Measurements from ENCODE around the gene PPIC.

The PPIC gene

DNA sequence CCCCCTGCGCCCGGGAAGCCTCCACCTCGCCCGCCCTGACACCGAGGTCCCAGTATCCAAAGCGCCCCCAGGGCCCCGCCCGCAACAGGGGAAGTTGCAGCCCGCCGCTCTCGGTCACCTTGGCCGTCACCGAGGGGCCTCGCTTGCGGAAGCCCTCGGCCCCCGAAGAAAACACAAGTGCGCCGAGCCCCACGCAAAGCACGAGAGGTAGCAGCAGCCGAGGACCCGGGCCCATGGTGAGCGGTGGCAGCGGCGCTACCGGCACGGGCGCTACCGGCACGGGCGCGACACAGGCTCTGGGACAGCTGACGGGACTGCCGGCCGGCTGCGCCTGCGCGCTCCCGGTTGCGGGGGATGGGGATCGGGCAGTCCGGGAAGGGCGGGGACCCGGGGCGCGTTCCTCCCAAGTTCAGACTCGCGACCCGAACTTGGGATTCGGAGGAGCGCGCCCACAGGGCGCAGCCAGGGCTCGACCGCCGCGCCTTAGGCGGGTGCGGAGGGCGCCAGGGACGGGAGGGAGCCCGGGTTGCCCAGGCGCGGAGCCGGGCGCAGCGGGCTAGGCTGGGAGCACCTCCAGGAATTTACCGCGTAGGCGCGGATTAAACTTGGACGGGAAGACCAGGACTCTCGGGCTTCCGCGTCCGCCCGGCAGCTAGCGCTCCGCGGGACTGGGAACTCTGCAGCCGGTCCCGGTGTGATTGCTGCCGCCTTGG, at the start of gene PPIC:
Gene PPIC (minus strand): TSS at position 335 of the 713 bp plus-strand sequence. CDS start 100 bp downstream, at position 235.
- peak; percentile 74 for DNase-seq
- in situ Hi-C loops (cut with HindIII; ENCODE audit: low pct_ligation_motif_present, low pct_unique_long_range_greater_than_20kb, low sequenced_read_pairs), result no loop called here

DNA sequence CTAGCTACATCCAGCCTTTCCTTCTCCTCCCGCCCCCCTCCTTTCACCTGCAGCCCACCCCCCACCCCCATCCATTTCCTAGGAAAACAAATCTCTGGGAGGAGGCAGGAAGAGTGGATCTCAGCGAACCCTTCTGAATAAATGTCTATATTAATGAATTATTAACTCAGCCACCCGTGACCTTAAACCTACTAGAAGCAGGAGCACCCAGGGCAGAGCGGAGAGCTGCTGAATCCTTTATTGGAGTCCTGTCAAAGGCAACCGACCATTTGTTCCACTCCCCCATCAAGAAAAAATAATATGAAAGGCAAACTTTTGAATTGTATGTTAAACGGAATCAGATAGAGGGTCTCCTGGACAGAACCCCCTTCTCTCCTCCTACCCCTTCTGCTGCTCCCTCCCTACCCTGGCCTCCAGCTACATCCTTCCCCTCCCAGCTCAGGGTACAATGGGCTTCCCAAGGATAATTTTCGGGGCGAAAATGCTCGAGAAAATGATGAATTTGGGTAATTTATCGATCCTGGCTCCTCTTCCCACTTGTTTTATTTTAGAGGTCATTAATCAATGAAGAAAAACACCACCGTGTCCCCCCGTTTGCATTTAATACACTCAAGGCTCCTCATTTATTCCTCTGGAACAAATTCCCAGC, 49.2 kb upstream of the PPIC start:
- no peak for DNase-seq
- in situ Hi-C loops (cut with HindIII; ENCODE audit: low pct_ligation_motif_present, low pct_unique_long_range_greater_than_20kb, low sequenced_read_pairs), result no loop called here

DNA sequence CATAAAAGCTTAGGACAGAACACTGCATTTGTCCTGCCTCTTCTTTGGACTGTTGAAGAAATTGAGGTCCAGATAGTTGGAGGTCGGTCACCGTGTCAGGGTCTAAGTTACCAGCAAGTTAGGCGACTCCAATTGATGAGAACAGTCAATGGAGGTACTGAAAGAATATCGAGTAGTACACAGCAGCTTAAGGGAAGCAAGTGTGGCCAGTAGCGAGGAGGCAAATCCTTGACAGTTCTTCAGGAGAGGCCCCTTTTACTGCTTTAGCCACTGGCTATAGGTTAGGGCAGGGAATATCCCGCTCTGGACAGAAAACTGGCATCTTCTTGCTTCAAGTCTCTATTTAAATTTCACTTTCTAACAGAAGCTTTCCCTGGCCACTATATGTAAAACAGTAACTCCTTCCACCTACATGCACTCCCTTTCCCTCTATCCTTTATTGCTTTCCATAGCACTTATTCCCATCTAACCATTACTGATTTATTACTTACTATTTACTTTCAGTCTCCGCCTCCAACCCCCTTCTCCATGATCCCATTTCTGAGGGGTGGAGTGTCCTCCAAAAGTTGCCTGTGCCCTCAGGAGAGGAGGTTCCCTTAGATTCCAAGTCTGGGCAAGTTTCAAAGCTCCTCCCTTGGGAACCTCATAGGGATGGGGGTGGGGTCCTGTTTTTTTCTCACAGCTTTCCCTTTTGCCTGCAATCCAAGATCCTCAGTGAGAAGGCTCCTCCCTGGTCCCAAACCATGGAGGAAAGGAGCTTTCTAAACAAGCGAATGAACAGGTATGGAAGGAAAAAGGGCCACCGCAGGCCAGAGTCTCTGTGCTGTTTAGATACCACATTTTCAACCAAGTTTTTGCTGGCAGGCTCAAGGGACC, 48.4 kb upstream of the PPIC start:
- in situ Hi-C loops (cut with HindIII; ENCODE audit: low pct_ligation_motif_present, low pct_unique_long_range_greater_than_20kb, low sequenced_read_pairs), result no loop called here
- no peak for DNase-seq

DNA sequence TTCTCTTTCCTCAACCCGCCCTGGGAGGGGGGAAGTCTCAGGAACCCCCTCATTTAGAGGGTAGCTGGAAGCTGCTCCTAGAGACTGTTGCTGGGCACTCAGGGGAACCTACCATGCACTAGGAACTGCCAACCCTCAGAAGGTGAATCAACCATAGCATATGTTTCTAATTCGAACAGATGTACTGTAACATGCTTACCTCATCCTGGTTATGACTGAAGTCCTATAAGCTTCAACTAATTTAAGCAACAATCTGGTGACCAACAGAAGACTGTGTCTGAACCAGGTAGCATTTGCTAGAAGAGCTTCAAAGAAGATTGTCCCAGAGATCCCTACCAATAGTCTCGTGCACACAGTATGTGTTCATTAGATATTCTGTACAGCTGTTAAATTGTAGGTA, 46.8 kb upstream of the PPIC start:
- no peak for DNase-seq
- in situ Hi-C loops (cut with HindIII; ENCODE audit: low pct_ligation_motif_present, low pct_unique_long_range_greater_than_20kb, low sequenced_read_pairs), result no loop called here

DNA sequence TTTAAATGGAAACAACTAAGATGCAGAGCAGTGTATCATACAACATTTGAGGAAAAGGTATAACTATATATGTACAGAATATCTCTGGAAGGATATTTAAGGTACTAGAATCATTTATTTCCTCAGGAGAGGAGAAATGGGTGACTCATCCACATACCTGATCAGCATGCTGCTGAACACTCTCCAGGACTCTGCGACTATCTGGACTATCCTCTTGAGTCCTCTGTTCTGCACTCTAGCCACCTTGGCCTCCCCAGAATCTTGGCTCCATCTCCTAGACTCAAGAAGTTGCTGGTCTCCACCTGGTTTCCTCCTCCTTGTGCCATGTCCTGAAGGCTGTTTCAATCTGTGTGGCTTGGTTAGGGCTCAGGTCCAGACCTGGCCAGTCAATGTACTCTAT, 43.7 kb upstream of the PPIC start:
- in situ Hi-C loops (cut with HindIII; ENCODE audit: low pct_ligation_motif_present, low pct_unique_long_range_greater_than_20kb, low sequenced_read_pairs), result no loop called here
- no peak for DNase-seq

DNA sequence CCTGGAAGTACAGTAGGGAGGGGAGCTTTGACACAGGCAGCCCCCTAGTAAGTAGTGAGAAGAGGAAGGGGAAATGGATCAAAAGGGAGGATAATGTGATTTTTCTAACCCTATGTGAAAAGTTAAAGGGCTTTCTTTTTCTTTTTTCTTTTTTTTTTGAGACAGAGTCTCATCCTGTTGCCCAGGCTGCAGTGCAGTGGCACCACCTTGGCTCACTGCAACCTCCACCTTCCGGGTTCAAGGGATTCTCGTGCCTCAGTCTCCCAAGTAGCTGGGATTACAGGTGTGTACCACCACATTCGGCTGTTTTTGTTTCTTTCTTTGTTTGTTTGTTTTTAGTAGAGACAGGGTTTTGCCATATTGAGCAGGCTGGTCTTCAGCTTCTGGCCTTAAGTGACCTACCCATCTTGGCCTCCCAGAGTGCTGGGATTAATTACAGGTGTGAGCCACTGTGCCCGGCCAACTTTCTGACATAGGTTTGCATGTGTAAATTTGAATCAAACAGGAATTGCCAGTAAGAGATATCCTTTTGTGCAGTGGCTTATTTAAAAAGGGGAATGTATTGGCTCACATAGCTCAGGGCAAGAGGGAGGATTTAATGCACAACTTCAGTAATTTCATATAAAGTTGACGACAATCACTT, 39.1 kb upstream of the PPIC start:
- in situ Hi-C loops (cut with HindIII; ENCODE audit: low pct_ligation_motif_present, low pct_unique_long_range_greater_than_20kb, low sequenced_read_pairs), result no loop called here
- no peak for DNase-seq

DNA sequence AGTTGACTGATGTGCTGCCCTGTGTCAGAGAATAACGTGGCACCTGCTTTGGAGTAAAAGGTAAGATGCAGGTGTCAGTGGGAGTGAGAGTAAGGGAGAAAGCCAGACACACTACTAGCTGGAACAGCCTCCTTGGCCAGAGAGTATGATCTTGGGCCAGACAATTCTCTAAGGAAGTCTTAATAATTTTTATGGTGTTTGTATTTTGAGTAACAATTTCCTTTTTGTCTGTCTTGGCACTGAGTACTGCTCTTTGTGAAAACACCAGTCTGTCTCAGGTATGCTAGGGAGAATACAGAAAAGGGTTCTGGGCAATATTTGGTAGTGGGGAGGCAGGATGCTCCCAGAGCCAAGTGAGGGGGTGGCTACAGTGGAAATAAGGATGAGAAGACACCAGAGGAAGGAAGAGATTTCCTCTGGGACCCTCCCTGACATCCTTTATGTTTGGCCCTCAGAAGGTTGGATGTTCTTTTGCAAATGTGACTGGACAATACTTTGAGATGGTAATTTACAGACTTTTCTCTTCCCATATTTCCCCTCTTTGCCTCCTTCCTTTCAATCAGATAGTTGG, 31.9 kb upstream of the PPIC start:
- in situ Hi-C loops (cut with HindIII; ENCODE audit: low pct_ligation_motif_present, low pct_unique_long_range_greater_than_20kb, low sequenced_read_pairs), result no loop called here
- DNase-seq, result no peak

DNA sequence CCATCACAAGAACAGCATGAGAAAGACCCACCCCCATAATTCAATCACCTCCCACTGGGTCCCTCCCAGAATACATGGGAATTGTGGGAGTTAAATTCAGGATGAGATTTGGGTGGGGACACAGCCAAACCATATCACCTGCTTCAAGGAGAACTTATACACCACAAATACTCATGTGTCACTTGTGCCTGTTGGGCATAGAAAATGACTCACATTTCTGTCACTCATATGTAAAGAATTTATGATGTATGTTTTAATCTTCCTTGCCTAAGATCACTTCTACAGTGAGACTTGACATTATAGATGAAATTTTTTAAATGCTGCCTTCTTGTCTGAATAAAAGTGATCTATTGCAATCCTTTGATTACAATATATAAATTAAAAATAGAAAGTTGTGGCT, 29.5 kb upstream of the PPIC start:
- no peak for DNase-seq

DNA sequence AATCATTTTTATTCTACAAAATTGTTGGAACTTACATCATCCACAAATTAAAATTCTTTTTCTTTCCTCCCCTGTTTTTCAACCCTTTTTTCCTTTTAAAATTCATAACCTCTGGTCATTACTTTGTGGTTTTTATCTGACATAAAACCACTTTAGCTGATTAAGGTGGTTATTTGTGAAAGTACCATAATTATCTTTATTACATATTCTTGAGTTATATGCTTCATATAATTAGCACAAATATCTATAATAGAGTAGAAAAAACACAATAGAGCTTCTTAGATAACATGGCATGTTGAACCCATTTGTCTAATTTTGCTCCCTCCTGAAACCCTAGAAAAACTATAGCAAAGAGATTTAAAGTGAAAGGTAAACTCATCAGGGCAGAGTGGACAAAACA, 22.9 kb upstream of the PPIC start:
- DNase-seq, result no peak
- in situ Hi-C loops (cut with HindIII; ENCODE audit: low pct_ligation_motif_present, low pct_unique_long_range_greater_than_20kb, low sequenced_read_pairs), result no loop called here

More for the DNA sequence above, 29.5 kb upstream of the PPIC start:
- in situ Hi-C loops (cut with HindIII; ENCODE audit: low pct_ligation_motif_present, low pct_unique_long_range_greater_than_20kb, low sequenced_read_pairs), result no loop called here

DNA sequence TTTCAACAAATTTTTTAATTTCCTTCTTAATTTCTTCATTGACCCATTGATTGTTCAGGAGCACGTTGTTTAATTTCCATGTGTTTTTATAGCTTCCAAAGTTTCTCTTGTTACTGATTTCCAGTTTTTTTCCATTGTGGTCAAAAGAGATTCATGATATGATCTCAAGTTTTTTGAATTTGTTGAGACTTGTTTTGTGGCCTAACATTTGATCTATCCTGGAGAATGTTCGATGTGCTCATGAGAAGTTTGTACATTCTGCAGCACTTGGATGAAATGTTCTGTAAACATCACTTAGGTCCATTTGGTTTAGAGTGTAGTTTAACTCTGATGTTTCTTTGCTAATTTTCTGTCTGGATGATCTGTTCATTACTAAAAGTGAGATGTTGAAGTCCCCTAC, 14.7 kb upstream of the PPIC start:
- no peak for DNase-seq
- in situ Hi-C loops (cut with HindIII; ENCODE audit: low pct_ligation_motif_present, low pct_unique_long_range_greater_than_20kb, low sequenced_read_pairs), result no loop called here

DNA sequence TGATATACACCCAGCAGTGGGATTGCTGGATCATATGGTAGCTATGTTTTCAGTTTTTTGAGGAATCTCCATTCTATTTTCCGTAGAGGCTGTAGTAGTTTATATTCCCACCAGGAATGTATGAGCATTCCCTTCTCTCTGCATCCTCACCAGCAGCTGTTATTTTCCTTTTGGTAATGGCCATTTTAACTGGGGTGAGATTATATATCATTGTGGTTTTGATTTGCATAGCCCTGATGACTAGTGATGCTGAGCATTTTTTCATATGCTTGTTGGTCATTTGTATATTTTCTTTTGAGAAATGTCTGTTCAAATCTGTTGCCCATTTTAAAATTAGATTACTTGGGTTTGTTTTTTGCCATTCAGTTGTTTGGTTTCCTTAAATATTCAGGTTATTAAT, 11.2 kb upstream of the PPIC start:
- in situ Hi-C loops (cut with HindIII; ENCODE audit: low pct_ligation_motif_present, low pct_unique_long_range_greater_than_20kb, low sequenced_read_pairs), result no loop called here

DNA sequence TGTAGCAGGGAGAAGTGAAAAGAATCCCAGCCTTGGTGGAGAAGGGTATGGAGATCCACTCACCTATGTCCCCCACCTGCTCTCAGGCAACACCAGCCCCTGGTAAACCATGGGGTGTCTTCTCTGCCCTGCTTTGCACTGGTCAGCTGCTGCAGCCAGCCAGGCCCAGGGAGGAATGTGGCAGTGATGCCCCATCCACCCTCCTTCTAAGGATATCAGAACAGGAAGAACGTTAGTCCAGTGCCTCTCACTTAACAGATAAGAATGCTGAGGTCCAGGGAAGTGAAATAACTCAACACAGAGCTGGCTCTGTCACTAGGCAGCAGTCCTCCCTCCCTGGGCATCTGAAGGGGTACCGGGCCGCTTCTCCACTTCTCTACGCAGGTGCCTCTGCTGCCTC, 9.7 kb upstream of the PPIC start:
- in situ Hi-C loops (cut with HindIII; ENCODE audit: low pct_ligation_motif_present, low pct_unique_long_range_greater_than_20kb, low sequenced_read_pairs), result no loop called here
- DNase-seq, result no peak

More for the DNA sequence above, 11.2 kb upstream of the PPIC start:
- no peak for DNase-seq

DNA sequence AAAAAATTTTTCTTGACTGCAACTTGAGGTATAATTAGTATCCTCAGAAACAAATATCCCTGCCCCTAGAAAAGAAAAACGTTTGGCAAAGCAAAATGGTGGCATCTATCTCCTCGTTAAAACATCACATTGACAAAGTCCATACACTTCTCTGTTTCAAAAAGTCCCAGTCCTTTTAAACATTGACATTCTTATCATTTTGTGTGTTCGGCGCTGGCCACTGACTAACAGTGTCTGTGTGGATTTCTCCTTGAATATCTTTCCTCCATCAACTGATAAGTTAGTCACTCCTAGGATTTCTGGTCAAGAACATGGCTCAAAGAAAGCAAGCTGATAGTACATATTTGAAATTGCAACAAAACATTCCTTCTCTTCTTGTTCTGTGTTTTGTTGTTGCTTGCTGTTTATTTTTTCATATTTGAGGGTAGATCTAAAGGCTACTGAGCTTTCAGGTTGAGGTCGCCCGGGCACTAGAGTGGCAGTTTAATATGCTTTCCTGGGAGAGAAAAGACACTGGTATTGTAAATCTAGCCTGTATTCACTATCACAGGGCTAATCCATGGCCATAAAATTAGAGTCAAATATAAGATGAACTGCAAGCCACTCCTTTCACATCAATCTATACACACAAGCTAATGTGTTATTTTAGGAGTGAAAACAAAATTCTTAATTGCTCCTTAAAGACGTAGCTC, 8.5 kb upstream of the PPIC start:
- no peak for DNase-seq
- in situ Hi-C loops (cut with HindIII; ENCODE audit: low pct_ligation_motif_present, low pct_unique_long_range_greater_than_20kb, low sequenced_read_pairs), result no loop called here

DNA sequence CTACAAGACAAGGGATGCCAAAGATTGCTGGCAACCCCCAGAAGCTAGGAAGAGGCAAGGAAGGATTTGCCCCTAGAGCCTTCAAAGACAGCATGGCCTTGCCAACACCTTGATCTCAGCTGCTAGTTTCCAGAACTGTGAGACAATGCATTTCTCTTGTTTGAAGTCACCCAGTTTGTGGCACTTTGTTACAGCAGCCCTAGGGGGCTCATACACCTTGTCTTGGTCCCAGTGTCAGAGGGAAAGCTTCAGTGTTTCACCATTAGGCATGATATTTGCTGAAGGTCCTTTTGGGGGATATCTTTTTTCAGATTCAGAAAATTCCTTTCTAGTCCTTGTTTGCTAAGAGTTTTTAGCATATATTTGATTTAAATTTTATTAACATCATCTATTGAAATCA, 3.1 kb upstream of the PPIC start:
- in situ Hi-C loops (cut with HindIII; ENCODE audit: low pct_ligation_motif_present, low pct_unique_long_range_greater_than_20kb, low sequenced_read_pairs), result no loop called here
- DNase-seq, result no peak

DNA sequence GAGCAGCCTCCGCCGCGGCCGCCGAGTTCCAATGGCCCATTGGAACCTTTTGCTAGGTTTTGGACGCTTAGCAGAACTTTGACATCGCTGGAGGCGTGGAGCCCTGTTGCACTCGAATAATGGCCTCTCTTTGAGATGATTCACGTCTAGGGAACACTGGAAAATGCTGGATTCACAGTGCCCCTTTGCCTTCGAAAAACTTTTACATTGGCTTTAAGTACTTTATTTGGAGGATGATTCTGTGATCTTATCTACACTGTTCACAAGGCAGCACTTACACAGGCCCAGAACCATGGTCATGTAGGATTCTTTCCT, 536 bp upstream of the PPIC start:
- in situ Hi-C loops (cut with HindIII; ENCODE audit: low pct_ligation_motif_present, low pct_unique_long_range_greater_than_20kb, low sequenced_read_pairs), result no loop called here
- no peak for DNase-seq

DNA sequence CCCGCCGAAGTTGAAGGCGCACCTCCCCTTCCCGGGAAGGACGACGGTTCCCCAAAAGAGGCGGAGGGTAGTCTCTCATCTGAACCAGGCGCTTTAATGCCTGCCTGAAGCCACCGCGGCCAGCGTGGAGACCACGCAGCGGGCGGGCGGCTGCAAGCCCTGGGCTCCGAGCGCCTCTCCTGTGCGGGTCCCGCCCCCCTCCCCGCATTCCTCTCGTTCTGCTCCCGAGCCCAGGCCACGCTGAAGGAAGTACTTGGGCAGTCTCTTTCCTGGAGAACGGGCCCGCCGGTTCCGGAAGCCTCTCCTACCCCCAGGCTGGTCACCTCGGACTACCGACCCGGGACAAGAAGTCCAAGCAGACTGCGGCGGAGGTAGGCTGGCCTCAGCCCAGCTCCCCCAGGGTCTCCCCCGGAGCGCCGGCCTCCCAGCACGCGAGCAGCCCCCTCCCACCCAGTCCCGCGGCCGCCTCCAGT, 571 bp downstream of the PPIC start:
- in situ Hi-C loops (cut with HindIII; ENCODE audit: low pct_ligation_motif_present, low pct_unique_long_range_greater_than_20kb, low sequenced_read_pairs), result no loop called here

DNA sequence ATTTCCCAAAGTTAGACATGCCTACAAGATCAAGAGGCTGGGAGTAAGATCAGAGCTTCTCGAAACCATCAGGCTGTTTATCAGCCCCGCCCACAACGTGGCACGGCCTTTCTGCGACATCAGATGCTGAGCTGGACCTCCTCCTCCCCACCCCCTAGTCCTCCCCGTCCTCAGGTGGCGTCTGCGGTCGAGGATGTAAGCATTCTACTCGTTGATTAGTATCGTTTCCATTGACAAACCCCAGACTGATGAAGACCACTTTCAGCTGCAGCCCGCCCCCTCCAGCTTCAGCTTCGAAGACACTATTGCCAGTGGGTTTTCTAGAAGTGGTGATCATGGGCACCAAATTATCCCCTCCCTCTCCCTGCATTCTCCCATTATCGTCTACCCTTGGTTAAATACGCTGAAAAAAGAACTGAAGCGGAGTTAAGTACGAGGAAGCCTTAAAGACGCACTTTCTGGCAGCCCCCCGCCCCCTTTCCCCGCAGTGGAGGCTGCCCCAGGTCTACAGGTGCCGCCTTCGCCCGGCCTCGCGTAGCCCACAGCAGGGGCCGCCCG, 1.1 kb downstream of the PPIC start:
- DNase-seq, result peak; percentile 68
- in situ Hi-C loops (cut with HindIII; ENCODE audit: low pct_ligation_motif_present, low pct_unique_long_range_greater_than_20kb, low sequenced_read_pairs), result no loop called here

More for the DNA sequence above, 571 bp downstream of the PPIC start:
- DNase-seq, result peak; percentile 61

DNA sequence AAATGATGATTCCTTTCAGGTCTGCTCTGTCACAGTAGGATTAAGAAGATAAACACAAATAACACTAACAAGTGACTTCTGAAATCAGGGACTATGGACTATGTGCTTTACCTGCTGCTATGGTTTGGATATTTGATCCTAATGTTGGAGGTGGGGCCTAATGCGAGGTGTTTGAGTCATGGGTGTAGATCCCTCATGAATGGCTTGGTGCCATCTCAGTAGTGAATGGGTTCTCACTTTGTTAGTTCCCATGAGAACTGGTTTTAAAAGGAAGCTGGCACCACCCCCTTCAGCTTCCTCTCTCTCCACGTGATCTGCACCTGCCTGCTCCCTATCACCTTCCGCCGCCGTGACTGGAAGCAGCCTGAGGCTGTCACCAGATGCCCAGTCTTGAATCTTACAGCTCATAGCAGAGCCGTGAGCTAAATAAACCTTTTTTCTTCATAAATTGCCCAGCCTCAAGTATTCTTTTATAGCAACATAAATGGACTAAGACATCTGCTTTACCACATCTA, 3.3 kb downstream of the PPIC start:
- no peak for DNase-seq
- in situ Hi-C loops (cut with HindIII; ENCODE audit: low pct_ligation_motif_present, low pct_unique_long_range_greater_than_20kb, low sequenced_read_pairs), result no loop called here

Data from ACHN (cell line).